ENCODE data around the gene CERCAM. TPM values are rescaled to one million over a fixed set of nuclear protein-coding genes. Genes with fewer than 3 reads are reported as not detected.

The CERCAM gene
- total and polyA plus RNA-seq, 4 donors, result 1.1 to 2.9 (median 1.8) TPM

DNA sequence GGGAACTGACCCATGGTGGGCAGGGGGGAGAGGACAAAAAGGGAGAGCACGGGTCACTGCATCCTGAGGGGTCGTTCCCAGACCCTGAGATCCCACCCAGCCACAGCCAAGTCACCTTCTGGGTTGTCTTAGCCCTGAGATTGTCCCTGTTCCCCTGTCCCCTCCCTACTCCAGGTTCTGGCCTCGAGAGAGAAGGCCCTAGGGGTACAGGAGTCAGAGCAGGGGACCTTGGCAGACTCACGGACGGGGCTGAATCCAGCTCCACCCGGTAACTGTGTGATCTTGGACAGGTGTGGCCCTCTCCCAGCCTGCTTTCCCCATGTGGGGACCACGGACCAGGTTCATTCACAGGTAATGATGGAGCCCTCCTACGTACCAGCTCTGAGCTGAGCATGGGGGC, 11.2 kb upstream of the CERCAM start:
- Histone ChIP-seq H3K9ac (ENCODE audit: low read depth in 1 of 2, low read length in 2 of 2) (no peak overlapping the region), H3K27me3 (ENCODE audit: control insufficient read depth in 4 of 4, insufficient read depth in 4 of 4, low read length in 3 of 4) (peaks cover 0 to 6% (median 1%) of the 10 kb centered on the region in 4 donors), H3K27ac (ENCODE audit: low read depth in 1 of 2, low read length in 2 of 2) (no peak overlapping the region), H3K9me3 (ENCODE audit: control insufficient read depth in 4 of 4, low read length in 3 of 4) (no peaks in the 10 kb centered on the region), H3K4me1 (ENCODE audit: control insufficient read depth in 4 of 4, insufficient read depth in 4 of 4, low read length in 3 of 4) (no peaks in the 10 kb centered on the region), H3K36me3 (ENCODE audit: control insufficient read depth in 4 of 4, insufficient read depth in 3 of 4, low read depth in 1 of 4, low read length in 3 of 4) (no peaks in the 10 kb centered on the region), H3K4me3 (ENCODE audit: low read depth in 1 of 3, low read length in 3 of 3) (no peak overlapping the region)
- DNase-seq (ENCODE audit: low spot score), result no peak
- 42% methylated on average over 8 of the region's 8 CpGs for WGBS
- TF ChIP-seq, protein P1, sequence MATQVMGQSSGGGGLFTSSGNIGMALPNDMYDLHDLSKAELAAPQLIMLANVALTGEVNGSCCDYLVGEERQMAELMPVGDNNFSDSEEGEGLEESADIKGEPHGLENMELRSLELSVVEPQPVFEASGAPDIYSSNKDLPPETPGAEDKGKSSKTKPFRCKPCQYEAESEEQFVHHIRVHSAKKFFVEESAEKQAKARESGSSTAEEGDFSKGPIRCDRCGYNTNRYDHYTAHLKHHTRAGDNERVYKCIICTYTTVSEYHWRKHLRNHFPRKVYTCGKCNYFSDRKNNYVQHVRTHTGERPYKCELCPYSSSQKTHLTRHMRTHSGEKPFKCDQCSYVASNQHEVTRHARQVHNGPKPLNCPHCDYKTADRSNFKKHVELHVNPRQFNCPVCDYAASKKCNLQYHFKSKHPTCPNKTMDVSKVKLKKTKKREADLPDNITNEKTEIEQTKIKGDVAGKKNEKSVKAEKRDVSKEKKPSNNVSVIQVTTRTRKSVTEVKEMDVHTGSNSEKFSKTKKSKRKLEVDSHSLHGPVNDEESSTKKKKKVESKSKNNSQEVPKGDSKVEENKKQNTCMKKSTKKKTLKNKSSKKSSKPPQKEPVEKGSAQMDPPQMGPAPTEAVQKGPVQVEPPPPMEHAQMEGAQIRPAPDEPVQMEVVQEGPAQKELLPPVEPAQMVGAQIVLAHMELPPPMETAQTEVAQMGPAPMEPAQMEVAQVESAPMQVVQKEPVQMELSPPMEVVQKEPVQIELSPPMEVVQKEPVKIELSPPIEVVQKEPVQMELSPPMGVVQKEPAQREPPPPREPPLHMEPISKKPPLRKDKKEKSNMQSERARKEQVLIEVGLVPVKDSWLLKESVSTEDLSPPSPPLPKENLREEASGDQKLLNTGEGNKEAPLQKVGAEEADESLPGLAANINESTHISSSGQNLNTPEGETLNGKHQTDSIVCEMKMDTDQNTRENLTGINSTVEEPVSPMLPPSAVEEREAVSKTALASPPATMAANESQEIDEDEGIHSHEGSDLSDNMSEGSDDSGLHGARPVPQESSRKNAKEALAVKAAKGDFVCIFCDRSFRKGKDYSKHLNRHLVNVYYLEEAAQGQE (IDR thresholded peaks at IDR 0.05), result no peak
- TF ChIP-seq YY1 (IDR thresholded peaks at IDR 0.05), result no peak
- no peak for TF ChIP-seq HNF4G (IDR thresholded peaks at IDR 0.05)
- TF ChIP-seq, protein P2, sequence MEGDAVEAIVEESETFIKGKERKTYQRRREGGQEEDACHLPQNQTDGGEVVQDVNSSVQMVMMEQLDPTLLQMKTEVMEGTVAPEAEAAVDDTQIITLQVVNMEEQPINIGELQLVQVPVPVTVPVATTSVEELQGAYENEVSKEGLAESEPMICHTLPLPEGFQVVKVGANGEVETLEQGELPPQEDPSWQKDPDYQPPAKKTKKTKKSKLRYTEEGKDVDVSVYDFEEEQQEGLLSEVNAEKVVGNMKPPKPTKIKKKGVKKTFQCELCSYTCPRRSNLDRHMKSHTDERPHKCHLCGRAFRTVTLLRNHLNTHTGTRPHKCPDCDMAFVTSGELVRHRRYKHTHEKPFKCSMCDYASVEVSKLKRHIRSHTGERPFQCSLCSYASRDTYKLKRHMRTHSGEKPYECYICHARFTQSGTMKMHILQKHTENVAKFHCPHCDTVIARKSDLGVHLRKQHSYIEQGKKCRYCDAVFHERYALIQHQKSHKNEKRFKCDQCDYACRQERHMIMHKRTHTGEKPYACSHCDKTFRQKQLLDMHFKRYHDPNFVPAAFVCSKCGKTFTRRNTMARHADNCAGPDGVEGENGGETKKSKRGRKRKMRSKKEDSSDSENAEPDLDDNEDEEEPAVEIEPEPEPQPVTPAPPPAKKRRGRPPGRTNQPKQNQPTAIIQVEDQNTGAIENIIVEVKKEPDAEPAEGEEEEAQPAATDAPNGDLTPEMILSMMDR (IDR thresholded peaks at IDR 0.05; ENCODE audit: low read depth, low read length, missing input control), result no peak
- TF ChIP-seq GABPA (IDR thresholded peaks at IDR 0.05 in 1 of 2, conservative IDR thresholded peaks at IDR 0.05 in 1 of 2), result no peak
- no peak for TF ChIP-seq HNF4A (conservative IDR thresholded peaks at IDR 0.05)
- no peak for TF ChIP-seq RXRA (IDR thresholded peaks at IDR 0.05)
- no peak for TF ChIP-seq RAD21 (IDR thresholded peaks at IDR 0.05)
- TF ChIP-seq, protein P3, sequence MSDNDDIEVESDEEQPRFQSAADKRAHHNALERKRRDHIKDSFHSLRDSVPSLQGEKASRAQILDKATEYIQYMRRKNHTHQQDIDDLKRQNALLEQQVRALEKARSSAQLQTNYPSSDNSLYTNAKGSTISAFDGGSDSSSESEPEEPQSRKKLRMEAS (IDR thresholded peaks at IDR 0.05), result no peak
- TF ChIP-seq SP1 (IDR thresholded peaks at IDR 0.05), result no peak

DNA sequence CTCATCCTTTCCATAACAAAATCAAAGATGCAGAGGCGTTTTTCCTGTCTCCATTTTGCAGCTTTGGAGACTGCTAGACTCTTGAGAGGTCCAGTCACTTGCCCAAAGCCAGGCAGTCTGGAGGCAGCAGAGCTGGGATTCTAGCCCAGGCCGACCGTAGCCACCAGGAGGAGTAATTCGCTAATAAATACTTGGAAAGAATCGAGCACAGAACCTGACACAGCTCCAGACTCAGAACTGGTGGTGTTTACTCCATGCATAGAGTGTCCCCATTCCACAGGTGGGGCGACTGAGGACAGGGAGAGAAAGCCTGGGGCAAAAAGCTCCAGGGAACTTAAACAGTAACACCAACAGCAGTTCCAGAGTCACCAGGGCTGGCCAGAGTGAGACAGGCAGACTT, 10.7 kb upstream of the CERCAM start:
- no peak overlapping the region for H3K4me3 ChIP-seq (ENCODE audit: low read depth in 1 of 3, low read length in 3 of 3)
- peaks cover 0 to 6% (median 1%) of the 10 kb centered on the region in 4 donors for H3K27me3 ChIP-seq (ENCODE audit: control insufficient read depth in 4 of 4, insufficient read depth in 4 of 4, low read length in 3 of 4)
- H3K9ac ChIP-seq (ENCODE audit: low read depth in 1 of 2, low read length in 2 of 2), result no peak overlapping the region
- 33% methylated on average over 6 of the region's 6 CpGs for WGBS
- H3K4me1 ChIP-seq (ENCODE audit: control insufficient read depth in 4 of 4, insufficient read depth in 4 of 4, low read length in 3 of 4), result no peaks in the 10 kb centered on the region
- no peaks in the 10 kb centered on the region for H3K36me3 ChIP-seq (ENCODE audit: control insufficient read depth in 4 of 4, insufficient read depth in 3 of 4, low read depth in 1 of 4, low read length in 3 of 4)
- no peak for DNase-seq (ENCODE audit: low spot score)
- no peak overlapping the region for H3K27ac ChIP-seq (ENCODE audit: low read depth in 1 of 2, low read length in 2 of 2)
- H3K9me3 ChIP-seq (ENCODE audit: control insufficient read depth in 4 of 4, low read length in 3 of 4), result no peaks in the 10 kb centered on the region
- no peak for TF ChIP-seq SP1 (IDR thresholded peaks at IDR 0.05)
- TF ChIP-seq GABPA (IDR thresholded peaks at IDR 0.05 in 1 of 2, conservative IDR thresholded peaks at IDR 0.05 in 1 of 2), result no peak
- no peak for TF ChIP-seq JUND (IDR thresholded peaks at IDR 0.05)
- TF ChIP-seq, protein P3 (IDR thresholded peaks at IDR 0.05), result no peak
- no peak for TF ChIP-seq EGR1 (IDR thresholded peaks at IDR 0.05; ENCODE audit: low read depth in 2 of 2)
- TF ChIP-seq, protein P2 (IDR thresholded peaks at IDR 0.05; ENCODE audit: low read depth, low read length, missing input control), result no peak
- no peak for TF ChIP-seq NR2F2 (IDR thresholded peaks at IDR 0.05)
- TF ChIP-seq TAF1 (conservative IDR thresholded peaks at IDR 0.05), result no peak
- no peak for TF ChIP-seq YY1 (IDR thresholded peaks at IDR 0.05)
- no peak for TF ChIP-seq RAD21 (IDR thresholded peaks at IDR 0.05)
- TF ChIP-seq, protein P4, sequence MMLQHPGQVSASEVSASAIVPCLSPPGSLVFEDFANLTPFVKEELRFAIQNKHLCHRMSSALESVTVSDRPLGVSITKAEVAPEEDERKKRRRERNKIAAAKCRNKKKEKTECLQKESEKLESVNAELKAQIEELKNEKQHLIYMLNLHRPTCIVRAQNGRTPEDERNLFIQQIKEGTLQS (IDR thresholded peaks at IDR 0.05), result no peak
- TF ChIP-seq, protein P1 (IDR thresholded peaks at IDR 0.05), result no peak
- TF ChIP-seq HNF4A (conservative IDR thresholded peaks at IDR 0.05), result no peak
- no peak for TF ChIP-seq FOXA1 (IDR thresholded peaks at IDR 0.05)
- no peak for TF ChIP-seq HNF4G (IDR thresholded peaks at IDR 0.05)
- no peak for TF ChIP-seq FOXA2 (IDR thresholded peaks at IDR 0.05)

Data from liver (tissue), 9 donors.